Activated naive CD8-positive, alpha-beta T cell (primary cell): Measurements from ENCODE around the gene ZEB2.
A peak's percentile ranks its signal among the peaks of the same experiment; 100 is the strongest.

ENCODE experiments used
- H3K27ac Mint-ChIP-seq: one replicate; pipeline ENCODE4 v1.8.0; 2021; ENCODE audit warnings: mixed read lengths
- H3K27me3 Mint-ChIP-seq: one replicate; pipeline ENCODE4 v1.8.0; 2021; ENCODE audit warnings: mixed read lengths
- H3K36me3 Mint-ChIP-seq: one replicate; pipeline ENCODE4 v1.8.0; 2021; ENCODE audit warnings: mixed read lengths
- H3K4me1 Mint-ChIP-seq: one replicate; pipeline ENCODE4 v1.8.0; 2021; ENCODE audit warnings: low read depth, mixed read lengths
- H3K4me3 Mint-ChIP-seq: one replicate; pipeline ENCODE4 v1.8.0; 2021; ENCODE audit warnings: mild to moderate bottlenecking, mixed read lengths
- H3K9me3 Mint-ChIP-seq: one replicate; pipeline ENCODE4 v1.8.0; 2021; ENCODE audit warnings: low read depth, mixed read lengths

ZEB2 gene

GRCh38 chr2:144520756-144521487 lies 1.0 kb upstream of the ZEB2 start:
- Mint-ChIP-seq H3K27me3 (peaks cover 37% of the 10 kb centered on the region), H3K27ac (no peak overlapping the region), H3K4me1 (peaks cover 30% of the 10 kb centered on the region), H3K4me3 (peak overlapping the region; percentile 59), H3K36me3 (peaks cover 2% of the 10 kb centered on the region), H3K9me3 (no peaks in the 10 kb centered on the region)

GRCh38 chr2:144519597-144519933 lies 354 bp downstream of the ZEB2 start:
- Mint-ChIP-seq H3K36me3 (no peaks in the 10 kb centered on the region), H3K4me1 (peaks cover 34% of the 10 kb centered on the region), H3K27ac (no peak overlapping the region), H3K9me3 (no peaks in the 10 kb centered on the region), H3K4me3 (no peak overlapping the region), H3K27me3 (peaks cover 27% of the 10 kb centered on the region)

GRCh38 chr2:144518748-144519596 lies 947 bp downstream of the ZEB2 start:
- Mint-ChIP-seq H3K36me3 (no peaks in the 10 kb centered on the region), H3K4me1 (peaks cover 36% of the 10 kb centered on the region), H3K27ac (no peak overlapping the region), H3K27me3 (peaks cover 32% of the 10 kb centered on the region), H3K4me3 (no peak overlapping the region), H3K9me3 (no peaks in the 10 kb centered on the region)

- no peaks in the 10 kb centered on the region for H3K9me3 Mint-ChIP-seq
- no peaks in the 10 kb centered on the region for H3K36me3 Mint-ChIP-seq
- H3K27ac Mint-ChIP-seq: peak overlapping the region; percentile 73
- no peak overlapping the region for H3K4me3 Mint-ChIP-seq
- peaks cover 34% of the 10 kb centered on the region for H3K27me3 Mint-ChIP-seq
- H3K4me1 Mint-ChIP-seq: peaks cover 30% of the 10 kb centered on the region
Measured at GRCh38 chr2:144517866-144518747, 1.8 kb downstream of the ZEB2 start.

GRCh38 chr2:144516981-144517865 lies 2.7 kb downstream of the ZEB2 start:
- peaks cover 30% of the 10 kb centered on the region for H3K27me3 Mint-ChIP-seq

GRCh38 chr2:144516411-144516980 lies 3.4 kb downstream of the ZEB2 start:
- Mint-ChIP-seq H3K27me3 (peaks cover 27% of the 10 kb centered on the region), H3K4me3 (peak overlapping the region; percentile 87), H3K27ac (peak overlapping the region; percentile 76), H3K4me1 (peaks cover 21% of the 10 kb centered on the region), H3K9me3 (no peaks in the 10 kb centered on the region), H3K36me3 (no peaks in the 10 kb centered on the region)

More at GRCh38 chr2:144516981-144517865, 2.7 kb downstream of the ZEB2 start:
- peak overlapping the region; percentile 99 for H3K27ac Mint-ChIP-seq
- H3K9me3 Mint-ChIP-seq: no peaks in the 10 kb centered on the region
- H3K4me3 Mint-ChIP-seq: no peak overlapping the region
- peaks cover 21% of the 10 kb centered on the region for H3K4me1 Mint-ChIP-seq
- no peaks in the 10 kb centered on the region for H3K36me3 Mint-ChIP-seq

GRCh38 chr2:144515696-144516410 lies 4.1 kb downstream of the ZEB2 start:
- Mint-ChIP-seq H3K4me1 (peaks cover 23% of the 10 kb centered on the region), H3K36me3 (no peaks in the 10 kb centered on the region), H3K9me3 (no peaks in the 10 kb centered on the region), H3K4me3 (peak overlapping the region; percentile 87), H3K27ac (peak overlapping the region; percentile 76), H3K27me3 (peaks cover 25% of the 10 kb centered on the region)

- no peaks in the 10 kb centered on the region for H3K9me3 Mint-ChIP-seq
- peaks cover 3% of the 10 kb centered on the region for H3K36me3 Mint-ChIP-seq
- H3K4me3 Mint-ChIP-seq: peak overlapping the region; percentile 79
- peaks cover 21% of the 10 kb centered on the region for H3K4me1 Mint-ChIP-seq
- peak overlapping the region; percentile 18 for H3K27ac Mint-ChIP-seq
- H3K27me3 Mint-ChIP-seq: peaks cover 24% of the 10 kb centered on the region
Measured at GRCh38 chr2:144515099-144515695, 4.7 kb downstream of the ZEB2 start.

- Mint-ChIP-seq H3K36me3 (peaks cover 3% of the 10 kb centered on the region), H3K4me1 (peaks cover 21% of the 10 kb centered on the region), H3K27me3 (peaks cover 24% of the 10 kb centered on the region), H3K27ac (no peak overlapping the region), H3K4me3 (peak overlapping the region; percentile 42), H3K9me3 (no peaks in the 10 kb centered on the region)
Measured at GRCh38 chr2:144514616-144515091, 5.3 kb downstream of the ZEB2 start.

- Mint-ChIP-seq H3K4me3 (peak overlapping the region; percentile 42), H3K36me3 (peaks cover 3% of the 10 kb centered on the region), H3K27me3 (peaks cover 24% of the 10 kb centered on the region), H3K4me1 (peaks cover 21% of the 10 kb centered on the region), H3K27ac (no peak overlapping the region), H3K9me3 (no peaks in the 10 kb centered on the region)
Measured at GRCh38 chr2:144513388-144514101, 6.4 kb downstream of the ZEB2 start.

- Mint-ChIP-seq H3K27me3 (peaks cover 24% of the 10 kb centered on the region), H3K27ac (no peak overlapping the region), H3K4me3 (no peak overlapping the region), H3K4me1 (peaks cover 21% of the 10 kb centered on the region), H3K9me3 (no peaks in the 10 kb centered on the region), H3K36me3 (peaks cover 3% of the 10 kb centered on the region)
Measured at GRCh38 chr2:144512891-144513351, 7.0 kb downstream of the ZEB2 start.

GRCh38 chr2:144512470-144512869 lies 7.4 kb downstream of the ZEB2 start:
- Mint-ChIP-seq H3K4me1 (peaks cover 19% of the 10 kb centered on the region), H3K27ac (no peak overlapping the region), H3K27me3 (peaks cover 24% of the 10 kb centered on the region), H3K4me3 (no peak overlapping the region), H3K9me3 (no peaks in the 10 kb centered on the region), H3K36me3 (peaks cover 3% of the 10 kb centered on the region)
